Measurements from ENCODE around the gene NLRP9.

Gene NLRP9

DNA sequence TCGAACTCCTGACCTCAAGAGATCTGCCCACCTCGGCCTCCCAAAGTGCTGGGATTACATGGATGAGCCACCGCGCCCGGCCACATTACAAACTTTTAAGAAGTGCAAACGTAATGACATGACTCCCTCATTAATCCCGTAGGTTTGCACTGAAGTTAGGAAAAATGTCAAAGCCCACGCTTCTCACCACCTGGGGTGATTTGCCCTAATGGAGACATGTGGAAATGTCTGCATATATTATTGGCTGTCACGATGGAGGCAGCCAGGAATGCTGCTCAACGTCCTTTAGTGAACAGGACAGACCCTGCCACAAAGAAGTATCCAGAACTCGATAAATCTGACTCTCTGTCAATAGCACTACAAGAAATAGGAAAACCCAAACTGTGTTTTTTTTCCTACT is 21.0 kb downstream of the NLRP9 start:
- no peak overlapping the region for H2BK5ac ChIP-seq (ENCODE audit: low read depth, low read length, poor library complexity)
- DNase-seq = peak; percentile 70 to 80
- no peak overlapping the region for H2BK12ac ChIP-seq (ENCODE audit: low read length)
- H3K27ac ChIP-seq (ENCODE audit: low read depth, low read length) = no peak overlapping the region
- no peak overlapping the region for H3K14ac ChIP-seq (ENCODE audit: low read length)
- no peak overlapping the region for H3K4ac ChIP-seq (ENCODE audit: low read depth, low read length)
- H3K27me3 ChIP-seq (ENCODE audit: insufficient read depth, low read length) = no peaks in the 10 kb centered on the region
- H3K23ac ChIP-seq (ENCODE audit: low read length) = no peak overlapping the region
- H3K9me3 ChIP-seq (ENCODE audit: insufficient read depth, low read depth, low read length) = peaks cover 30% of the 10 kb centered on the region
- no peak overlapping the region for H4K91ac ChIP-seq (ENCODE audit: low read depth, low read length)
- H3K9ac ChIP-seq (ENCODE audit: low read length) = no peak overlapping the region
- no peak overlapping the region for H3K4me3 ChIP-seq (ENCODE audit: low read depth, low read length)
- no peak overlapping the region for H2BK120ac ChIP-seq (ENCODE audit: insufficient read depth, low read length, poor library complexity)
- no peak overlapping the region for H2AFZ ChIP-seq (ENCODE audit: insufficient read depth, low read length, poor library complexity)
- no peak overlapping the region for H3K18ac ChIP-seq (ENCODE audit: low read length)
- no peaks in the 10 kb centered on the region for H3K36me3 ChIP-seq (ENCODE audit: control insufficient read depth in 1 of 2, insufficient read depth in 2 of 2, low read length in 2 of 2)
- no peak overlapping the region for H4K12ac ChIP-seq (ENCODE audit: low read depth, low read length)
- no peak overlapping the region for H2AK5ac ChIP-seq (ENCODE audit: low read length)
- no CpG with 5 or more reads among the region's 11 CpGs for WGBS (ENCODE audit: extremely low coverage, insufficient coverage, insufficient read length)
- H3K79me1 ChIP-seq (ENCODE audit: low read length) = no peaks in the 10 kb centered on the region
- no peak overlapping the region for H3K4me2 ChIP-seq (ENCODE audit: low read length)
- no peaks in the 10 kb centered on the region for H3K4me1 ChIP-seq (ENCODE audit: control insufficient read depth in 1 of 2, insufficient read depth in 2 of 2, low read length in 2 of 2)
- H4K8ac ChIP-seq (ENCODE audit: low read depth, low read length) = no peak overlapping the region
- no peaks in the 10 kb centered on the region for H3K79me2 ChIP-seq (ENCODE audit: control insufficient read depth, insufficient read depth, low read length, poor library complexity)

DNA sequence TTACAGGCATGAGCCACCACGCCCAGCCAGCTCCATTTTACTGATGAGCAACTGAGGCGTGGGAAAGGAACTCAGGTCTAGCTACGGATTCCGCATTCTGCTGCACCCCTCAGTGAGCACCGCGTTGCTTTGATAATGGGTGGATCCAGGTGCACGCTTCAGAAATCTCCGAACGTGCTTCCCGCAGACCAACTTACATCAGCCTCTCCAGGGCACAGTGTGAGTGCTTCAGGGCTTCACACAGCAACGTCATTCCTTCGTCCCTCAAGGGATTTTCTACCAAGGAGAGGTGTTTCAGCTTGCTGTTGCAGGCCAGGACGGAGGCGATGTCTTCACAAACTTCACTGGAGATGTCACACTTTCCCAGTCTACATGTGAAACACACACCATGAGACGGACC is 21.7 kb downstream of the NLRP9 start:
- DNase-seq = peak; percentile 96
- WGBS (ENCODE audit: extremely low coverage, insufficient coverage, insufficient read length) = no CpG with 5 or more reads among the region's 15 CpGs
- Histone ChIP-seq H4K12ac (ENCODE audit: low read depth, low read length) (no peak overlapping the region), H2AFZ (ENCODE audit: insufficient read depth, low read length, poor library complexity) (no peak overlapping the region), H3K79me1 (ENCODE audit: low read length) (no peaks in the 10 kb centered on the region), H3K27ac (ENCODE audit: low read depth, low read length) (no peak overlapping the region), H2BK120ac (ENCODE audit: insufficient read depth, low read length, poor library complexity) (no peak overlapping the region), H3K4me2 (ENCODE audit: low read length) (no peak overlapping the region), H2BK5ac (ENCODE audit: low read depth, low read length, poor library complexity) (no peak overlapping the region), H3K36me3 (ENCODE audit: control insufficient read depth in 1 of 2, insufficient read depth in 2 of 2, low read length in 2 of 2) (no peaks in the 10 kb centered on the region), H2AK5ac (ENCODE audit: low read length) (no peak overlapping the region), H3K14ac (ENCODE audit: low read length) (no peak overlapping the region), H3K79me2 (ENCODE audit: control insufficient read depth, insufficient read depth, low read length, poor library complexity) (no peaks in the 10 kb centered on the region), H4K8ac (ENCODE audit: low read depth, low read length) (no peak overlapping the region), H3K9me3 (ENCODE audit: insufficient read depth, low read depth, low read length) (peaks cover 32% of the 10 kb centered on the region), H3K4me3 (ENCODE audit: low read depth, low read length) (no peak overlapping the region), H3K9ac (ENCODE audit: low read length) (no peak overlapping the region), H3K18ac (ENCODE audit: low read length) (no peak overlapping the region), H2BK12ac (ENCODE audit: low read length) (no peak overlapping the region), H3K27me3 (ENCODE audit: insufficient read depth, low read length) (no peaks in the 10 kb centered on the region), H3K23ac (ENCODE audit: low read length) (no peak overlapping the region), H3K4ac (ENCODE audit: low read depth, low read length) (no peak overlapping the region), H3K4me1 (ENCODE audit: control insufficient read depth in 1 of 2, insufficient read depth in 2 of 2, low read length in 2 of 2) (no peaks in the 10 kb centered on the region), H4K91ac (ENCODE audit: low read depth, low read length) (no peak overlapping the region)

DNA sequence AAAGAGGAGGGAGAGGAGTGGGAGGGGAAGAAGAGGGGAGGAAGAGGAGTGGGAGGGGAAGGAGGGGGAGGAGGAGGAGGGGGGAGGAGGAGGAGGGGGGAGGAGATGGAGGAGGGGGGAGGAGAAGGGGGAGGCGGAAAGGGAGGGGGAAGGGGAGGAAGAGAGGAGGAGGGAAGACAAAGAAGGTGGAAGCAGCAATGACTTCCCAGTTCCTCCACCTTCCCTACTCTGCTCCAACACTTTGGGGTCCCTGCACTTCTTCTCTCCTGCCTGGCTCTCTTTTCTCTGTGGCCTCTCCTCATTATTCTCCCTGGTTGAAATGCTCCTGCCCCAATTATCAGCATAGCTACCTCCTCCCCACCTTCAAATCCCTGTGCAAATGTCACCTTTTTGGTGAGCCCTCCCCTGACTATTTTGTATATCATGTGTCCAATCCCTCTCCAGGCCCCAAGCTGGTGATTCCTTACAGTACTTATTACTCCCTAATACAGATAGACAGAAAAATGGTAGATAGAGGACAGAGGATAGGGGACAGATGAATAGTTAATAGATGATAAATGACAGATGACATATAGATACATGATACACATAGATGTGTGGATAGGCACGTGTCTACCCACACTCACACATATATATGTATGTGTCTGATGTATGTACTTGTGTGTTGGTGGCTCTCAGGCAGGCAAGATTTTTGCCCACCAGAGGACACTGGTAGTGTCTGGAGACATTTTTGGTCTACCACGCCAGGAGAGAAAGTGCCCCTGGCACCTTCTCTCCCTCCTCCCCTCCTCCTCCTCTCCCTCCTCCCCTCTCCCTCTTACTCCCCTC is 25.2 kb downstream of the NLRP9 start:
- H3K79me2 ChIP-seq (ENCODE audit: control insufficient read depth, insufficient read depth, low read length, poor library complexity) = no peaks in the 10 kb centered on the region
- no peak overlapping the region for H2AK5ac ChIP-seq (ENCODE audit: low read length)
- no peak overlapping the region for H3K23ac ChIP-seq (ENCODE audit: low read length)
- no peak overlapping the region for H4K8ac ChIP-seq (ENCODE audit: low read depth, low read length)
- no peak overlapping the region for H2BK120ac ChIP-seq (ENCODE audit: insufficient read depth, low read length, poor library complexity)
- H3K4me3 ChIP-seq (ENCODE audit: low read depth, low read length) = no peak overlapping the region
- no peak overlapping the region for H3K14ac ChIP-seq (ENCODE audit: low read length)
- H3K27ac ChIP-seq (ENCODE audit: low read depth, low read length) = no peak overlapping the region
- H3K4me2 ChIP-seq (ENCODE audit: low read length) = no peak overlapping the region
- no peaks in the 10 kb centered on the region for H3K36me3 ChIP-seq (ENCODE audit: control insufficient read depth in 1 of 2, insufficient read depth in 2 of 2, low read length in 2 of 2)
- H3K9ac ChIP-seq (ENCODE audit: low read length) = no peak overlapping the region
- no peaks in the 10 kb centered on the region for H3K4me1 ChIP-seq (ENCODE audit: control insufficient read depth in 1 of 2, insufficient read depth in 2 of 2, low read length in 2 of 2)
- no peak overlapping the region for H3K18ac ChIP-seq (ENCODE audit: low read length)
- WGBS (ENCODE audit: extremely low coverage, insufficient coverage, insufficient read length) = no CpG with 5 or more reads among the region's 3 CpGs
- no peak overlapping the region for H4K12ac ChIP-seq (ENCODE audit: low read depth, low read length)
- H3K79me1 ChIP-seq (ENCODE audit: low read length) = no peaks in the 10 kb centered on the region
- no peak for DNase-seq
- no peak overlapping the region for H2BK5ac ChIP-seq (ENCODE audit: low read depth, low read length, poor library complexity)
- no peak overlapping the region for H2BK12ac ChIP-seq (ENCODE audit: low read length)
- no peak overlapping the region for H2AFZ ChIP-seq (ENCODE audit: insufficient read depth, low read length, poor library complexity)
- peaks cover 27% of the 10 kb centered on the region for H3K9me3 ChIP-seq (ENCODE audit: insufficient read depth, low read depth, low read length)
- H3K27me3 ChIP-seq (ENCODE audit: insufficient read depth, low read length) = no peaks in the 10 kb centered on the region
- no peak overlapping the region for H4K91ac ChIP-seq (ENCODE audit: low read depth, low read length)
- no peak overlapping the region for H3K4ac ChIP-seq (ENCODE audit: low read depth, low read length)

DNA sequence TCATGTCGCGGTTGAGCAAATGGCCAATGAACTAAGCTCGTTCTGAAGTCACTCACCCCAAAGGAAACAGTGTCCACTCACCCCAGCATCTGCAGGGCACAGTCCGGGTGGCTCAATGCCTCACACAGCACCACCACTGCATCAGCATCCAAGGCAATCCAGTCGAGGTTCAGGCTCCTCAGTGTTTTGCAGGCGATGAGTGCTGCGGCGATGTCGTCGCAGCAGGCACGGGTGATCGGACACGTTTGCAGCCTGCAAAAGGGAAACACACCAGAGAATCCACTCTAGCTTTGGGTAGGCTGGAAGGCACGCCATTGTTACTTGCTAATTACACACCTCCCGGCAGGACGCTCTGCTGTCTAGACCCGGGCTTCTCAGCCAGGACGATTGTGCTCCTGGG is 26.5 kb downstream of the NLRP9 start:
- no peaks in the 10 kb centered on the region for H3K27me3 ChIP-seq (ENCODE audit: insufficient read depth, low read length)
- no peaks in the 10 kb centered on the region for H3K79me2 ChIP-seq (ENCODE audit: control insufficient read depth, insufficient read depth, low read length, poor library complexity)
- no peak overlapping the region for H2BK12ac ChIP-seq (ENCODE audit: low read length)
- H2BK5ac ChIP-seq (ENCODE audit: low read depth, low read length, poor library complexity) = no peak overlapping the region
- H4K8ac ChIP-seq (ENCODE audit: low read depth, low read length) = no peak overlapping the region
- peak overlapping the region; percentile 42 for H3K4me3 ChIP-seq (ENCODE audit: low read depth, low read length)
- H3K4me2 ChIP-seq (ENCODE audit: low read length) = no peak overlapping the region
- H3K18ac ChIP-seq (ENCODE audit: low read length) = no peak overlapping the region
- H3K79me1 ChIP-seq (ENCODE audit: low read length) = no peaks in the 10 kb centered on the region
- H3K36me3 ChIP-seq (ENCODE audit: control insufficient read depth in 1 of 2, insufficient read depth in 2 of 2, low read length in 2 of 2) = no peaks in the 10 kb centered on the region
- no peak overlapping the region for H4K12ac ChIP-seq (ENCODE audit: low read depth, low read length)
- no peak overlapping the region for H3K14ac ChIP-seq (ENCODE audit: low read length)
- H2BK120ac ChIP-seq (ENCODE audit: insufficient read depth, low read length, poor library complexity) = no peak overlapping the region
- no peak overlapping the region for H3K27ac ChIP-seq (ENCODE audit: low read depth, low read length)
- H3K9ac ChIP-seq (ENCODE audit: low read length) = no peak overlapping the region
- no peak overlapping the region for H4K91ac ChIP-seq (ENCODE audit: low read depth, low read length)
- no peak overlapping the region for H2AFZ ChIP-seq (ENCODE audit: insufficient read depth, low read length, poor library complexity)
- no peaks in the 10 kb centered on the region for H3K4me1 ChIP-seq (ENCODE audit: control insufficient read depth in 1 of 2, insufficient read depth in 2 of 2, low read length in 2 of 2)
- no peak for DNase-seq
- no CpG with 5 or more reads among the region's 18 CpGs for WGBS (ENCODE audit: extremely low coverage, insufficient coverage, insufficient read length)
- H2AK5ac ChIP-seq (ENCODE audit: low read length) = no peak overlapping the region
- H3K4ac ChIP-seq (ENCODE audit: low read depth, low read length) = no peak overlapping the region
- H3K23ac ChIP-seq (ENCODE audit: low read length) = no peak overlapping the region
- H3K9me3 ChIP-seq (ENCODE audit: insufficient read depth, low read depth, low read length) = peaks cover 26% of the 10 kb centered on the region

Measured in trophoblast cell (in vitro differentiated cells and primary cell).